ENCODE measurements around the gene NRXN3. TPM values are rescaled to one million over a fixed set of nuclear protein-coding genes. Genes with fewer than 3 reads are reported as not detected.

NRXN3 gene
- total RNA-seq, 2 donors from 2014 or later, result not detected

GRCh38 chr14:79064214-79064613, 894.0 kb downstream of the NRXN3 start:
- no peak for ATAC-seq (replicated peaks in 1 of 2)
- Mint-ChIP-seq H3K4me3 (no peak overlapping the region), H3K36me3 (ENCODE audit: insufficient read depth in 2 of 2) (no peaks in the 10 kb centered on the region), H3K9me3 (peaks cover 5 to 6% of the 10 kb centered on the region in 2 donors), H3K4me1 (ENCODE audit: low read depth) (no peaks in the 10 kb centered on the region), H3K27me3 (ENCODE audit: low read depth) (no peaks in the 10 kb centered on the region), H3K27ac (no peak overlapping the region)
- DNase-seq, result no peak

- H3K36me3 Mint-ChIP-seq (ENCODE audit: insufficient read depth in 2 of 2), result no peaks in the 10 kb centered on the region
- DNase-seq, result no peak
- no peaks in the 10 kb centered on the region for H3K27me3 Mint-ChIP-seq (ENCODE audit: low read depth)
- no peaks in the 10 kb centered on the region for H3K4me1 Mint-ChIP-seq (ENCODE audit: low read depth)
- ATAC-seq (replicated peaks in 1 of 2), result no peak
- H3K4me3 Mint-ChIP-seq, result no peak overlapping the region
- peaks cover 0 to 1% of the 10 kb centered on the region in 2 donors for H3K9me3 Mint-ChIP-seq
- H3K27ac Mint-ChIP-seq, result no peak overlapping the region
These were observed 904.3 kb downstream of the NRXN3 start for GRCh38 chr14:79074510-79074909.

- peaks cover 0 to 1% of the 10 kb centered on the region in 2 donors for H3K9me3 Mint-ChIP-seq
- no peak overlapping the region for H3K4me3 Mint-ChIP-seq
- H3K27ac Mint-ChIP-seq, result no peak overlapping the region
- no peak for DNase-seq
- ATAC-seq (replicated peaks in 1 of 2), result no peak
- no peaks in the 10 kb centered on the region for H3K36me3 Mint-ChIP-seq (ENCODE audit: insufficient read depth in 2 of 2)
- H3K4me1 Mint-ChIP-seq (ENCODE audit: low read depth), result no peaks in the 10 kb centered on the region
- H3K27me3 Mint-ChIP-seq (ENCODE audit: low read depth), result no peaks in the 10 kb centered on the region
These were observed 906.3 kb downstream of the NRXN3 start for GRCh38 chr14:79076428-79076827.

DNA sequence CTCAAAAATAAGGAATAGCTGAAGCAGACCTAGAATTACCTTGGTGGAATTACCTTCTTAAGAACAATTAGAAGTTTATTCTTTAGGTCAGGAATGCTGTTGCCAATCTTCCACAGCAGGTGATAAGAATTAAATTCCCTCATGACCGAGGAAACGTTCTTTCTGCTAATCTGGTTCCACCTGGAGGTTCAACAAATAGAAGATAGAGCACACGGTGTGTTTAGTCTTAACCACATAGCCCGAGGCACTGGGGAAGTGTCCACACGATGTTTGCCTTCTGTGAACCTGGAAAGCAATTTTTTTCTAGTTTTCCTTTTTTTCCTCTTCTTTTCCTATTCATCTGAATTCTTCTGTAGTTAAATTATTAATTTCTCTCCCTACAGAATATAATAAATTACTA, 906.9 kb downstream of the NRXN3 start:
- Mint-ChIP-seq H3K36me3 (ENCODE audit: insufficient read depth in 2 of 2) (no peaks in the 10 kb centered on the region), H3K4me3 (no peak overlapping the region), H3K9me3 (peaks cover 0 to 1% of the 10 kb centered on the region in 2 donors), H3K27me3 (ENCODE audit: low read depth) (no peaks in the 10 kb centered on the region), H3K4me1 (ENCODE audit: low read depth) (no peaks in the 10 kb centered on the region), H3K27ac (no peak overlapping the region)
- DNase-seq, result no peak
- no peak for ATAC-seq (replicated peaks in 1 of 2)

GRCh38 chr14:79080040-79080439, 909.9 kb downstream of the NRXN3 start:
- no peak for DNase-seq
- Mint-ChIP-seq H3K4me3 (no peak overlapping the region), H3K27me3 (ENCODE audit: low read depth) (no peaks in the 10 kb centered on the region), H3K36me3 (ENCODE audit: insufficient read depth in 2 of 2) (no peaks in the 10 kb centered on the region), H3K27ac (no peak overlapping the region), H3K9me3 (peaks cover 1% of the 10 kb centered on the region in 2 donors), H3K4me1 (ENCODE audit: low read depth) (no peaks in the 10 kb centered on the region)
- ATAC-seq (replicated peaks in 1 of 2), result no peak

- Mint-ChIP-seq H3K4me3 (no peak overlapping the region), H3K27ac (no peak overlapping the region)
These were observed 912.7 kb downstream of the NRXN3 start for GRCh38 chr14:79082883-79083282.

GRCh38 chr14:79083356-79083755, 913.2 kb downstream of the NRXN3 start:
- DNase-seq (no peak), ATAC-seq (replicated peaks in 1 of 2) (no peak)
- H3K4me1 Mint-ChIP-seq (ENCODE audit: low read depth), result no peaks in the 10 kb centered on the region
- no peak overlapping the region for H3K4me3 Mint-ChIP-seq
- H3K27ac Mint-ChIP-seq, result no peak overlapping the region
- peaks cover 0 to 3% of the 10 kb centered on the region in 2 donors for H3K9me3 Mint-ChIP-seq
- no peaks in the 10 kb centered on the region for H3K36me3 Mint-ChIP-seq (ENCODE audit: insufficient read depth in 2 of 2)
- no peaks in the 10 kb centered on the region for H3K27me3 Mint-ChIP-seq (ENCODE audit: low read depth)

More at GRCh38 chr14:79082883-79083282, 912.7 kb downstream of the NRXN3 start:
- ATAC-seq (replicated peaks in 1 of 2) (no peak), DNase-seq (no peak)
- Mint-ChIP-seq H3K9me3 (peaks cover 0 to 3% of the 10 kb centered on the region in 2 donors), H3K4me1 (ENCODE audit: low read depth) (no peaks in the 10 kb centered on the region), H3K27me3 (ENCODE audit: low read depth) (no peaks in the 10 kb centered on the region), H3K36me3 (ENCODE audit: insufficient read depth in 2 of 2) (no peaks in the 10 kb centered on the region)

- Mint-ChIP-seq H3K36me3 (ENCODE audit: insufficient read depth in 2 of 2) (no peaks in the 10 kb centered on the region), H3K27ac (no peak overlapping the region), H3K4me3 (no peak overlapping the region), H3K4me1 (ENCODE audit: low read depth) (no peaks in the 10 kb centered on the region), H3K27me3 (ENCODE audit: low read depth) (no peaks in the 10 kb centered on the region), H3K9me3 (peaks cover 0 to 3% of the 10 kb centered on the region in 2 donors)
- ATAC-seq (replicated peaks in 1 of 2) (no peak), DNase-seq (no peak)
These were observed 914.7 kb downstream of the NRXN3 start for GRCh38 chr14:79084861-79085260.

- H3K4me1 Mint-ChIP-seq (ENCODE audit: low read depth), result no peaks in the 10 kb centered on the region
- no peaks in the 10 kb centered on the region for H3K36me3 Mint-ChIP-seq (ENCODE audit: insufficient read depth in 2 of 2)
- no peak overlapping the region for H3K27ac Mint-ChIP-seq
- no peaks in the 10 kb centered on the region for H3K27me3 Mint-ChIP-seq (ENCODE audit: low read depth)
- ATAC-seq (replicated peaks in 1 of 2) (no peak), DNase-seq (no peak)
- H3K4me3 Mint-ChIP-seq, result no peak overlapping the region
- peaks cover 0 to 5% of the 10 kb centered on the region in 2 donors for H3K9me3 Mint-ChIP-seq
These were observed 919.4 kb downstream of the NRXN3 start for GRCh38 chr14:79089576-79089975.

GRCh38 chr14:79090641-79091180, 920.5 kb downstream of the NRXN3 start:
- peaks cover 0 to 5% of the 10 kb centered on the region in 2 donors for H3K9me3 Mint-ChIP-seq

GRCh38 chr14:79091381-79091963, 921.3 kb downstream of the NRXN3 start:
- no peaks in the 10 kb centered on the region for H3K4me1 Mint-ChIP-seq (ENCODE audit: low read depth)
- H3K4me3 Mint-ChIP-seq, result no peak overlapping the region
- no peak for DNase-seq
- no peak overlapping the region for H3K27ac Mint-ChIP-seq
- peaks cover 0 to 5% of the 10 kb centered on the region in 2 donors for H3K9me3 Mint-ChIP-seq
- no peaks in the 10 kb centered on the region for H3K36me3 Mint-ChIP-seq (ENCODE audit: insufficient read depth in 2 of 2)
- H3K27me3 Mint-ChIP-seq (ENCODE audit: low read depth), result no peaks in the 10 kb centered on the region
- ATAC-seq (replicated peaks in 1 of 2), result no peak

More at GRCh38 chr14:79090641-79091180, 920.5 kb downstream of the NRXN3 start:
- no peak overlapping the region for H3K27ac Mint-ChIP-seq
- DNase-seq (no peak), ATAC-seq (replicated peaks in 1 of 2) (no peak)
- H3K4me1 Mint-ChIP-seq (ENCODE audit: low read depth), result no peaks in the 10 kb centered on the region
- no peak overlapping the region for H3K4me3 Mint-ChIP-seq
- H3K27me3 Mint-ChIP-seq (ENCODE audit: low read depth), result no peaks in the 10 kb centered on the region
- no peaks in the 10 kb centered on the region for H3K36me3 Mint-ChIP-seq (ENCODE audit: insufficient read depth in 2 of 2)

GRCh38 chr14:79093531-79093930, 923.4 kb downstream of the NRXN3 start:
- H3K4me1 Mint-ChIP-seq (ENCODE audit: low read depth), result no peaks in the 10 kb centered on the region
- H3K4me3 Mint-ChIP-seq, result no peak overlapping the region
- H3K27ac Mint-ChIP-seq, result no peak overlapping the region
- H3K9me3 Mint-ChIP-seq, result peaks cover 0 to 4% of the 10 kb centered on the region in 2 donors
- ATAC-seq (replicated peaks in 1 of 2), result no peak
- H3K27me3 Mint-ChIP-seq (ENCODE audit: low read depth), result no peaks in the 10 kb centered on the region
- no peak for DNase-seq
- H3K36me3 Mint-ChIP-seq (ENCODE audit: insufficient read depth in 2 of 2), result no peaks in the 10 kb centered on the region

DNA sequence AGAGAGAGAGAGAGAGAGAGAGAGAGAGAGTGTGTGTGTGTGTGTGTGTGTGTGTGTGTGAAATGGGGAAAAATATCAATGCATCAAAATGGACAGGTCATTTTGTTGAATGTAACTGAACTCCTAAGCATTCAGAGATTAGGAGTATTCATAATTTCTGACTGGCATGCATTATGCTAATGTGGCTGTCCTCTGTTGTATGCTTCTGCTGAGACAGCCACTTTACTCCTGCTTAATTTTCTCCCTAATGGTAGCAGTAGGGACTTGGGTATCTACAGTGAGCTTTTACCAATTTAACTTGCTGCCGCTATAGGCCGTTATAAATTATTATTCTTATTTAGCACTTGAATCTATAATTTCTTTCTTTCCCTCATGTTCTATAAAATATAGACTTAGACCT, 924.8 kb downstream of the NRXN3 start:
- ATAC-seq (replicated peaks in 1 of 2), result no peak
- Mint-ChIP-seq H3K27me3 (ENCODE audit: low read depth) (no peaks in the 10 kb centered on the region), H3K4me3 (no peak overlapping the region), H3K9me3 (peaks cover 0 to 4% of the 10 kb centered on the region in 2 donors), H3K36me3 (ENCODE audit: insufficient read depth in 2 of 2) (no peaks in the 10 kb centered on the region), H3K4me1 (ENCODE audit: low read depth) (no peaks in the 10 kb centered on the region), H3K27ac (no peak overlapping the region)
- no peak for DNase-seq

- H3K27me3 Mint-ChIP-seq (ENCODE audit: low read depth), result no peaks in the 10 kb centered on the region
- DNase-seq (no peak), ATAC-seq (replicated peaks in 1 of 2) (no peak)
- H3K9me3 Mint-ChIP-seq, result peaks cover 2 to 4% of the 10 kb centered on the region in 2 donors
- no peaks in the 10 kb centered on the region for H3K36me3 Mint-ChIP-seq (ENCODE audit: insufficient read depth in 2 of 2)
- no peak overlapping the region for H3K4me3 Mint-ChIP-seq
- no peak overlapping the region for H3K27ac Mint-ChIP-seq
- no peaks in the 10 kb centered on the region for H3K4me1 Mint-ChIP-seq (ENCODE audit: low read depth)
These were observed 926.6 kb downstream of the NRXN3 start for GRCh38 chr14:79096811-79097210.
